NCI-H460 (cell line): ENCODE data around the gene XPNPEP2. TPM values are rescaled to one million over a fixed set of nuclear protein-coding genes. Genes with fewer than 3 reads are reported as not detected.

ENCODE experiments used
- DNase-seq: peaks from one replicate; pipeline ENCODE4 v3.0.0-alpha.2; 2016; ENCODE audit warnings: low read depth; ENCODE audit errors: extremely low read depth
- polyA plus RNA-seq: library from polyadenylated mRNA; depleted of rRNA; stranded (reverse); fragments of >200 nt; gene quantifications from 2 replicates; pipeline ENCODE4 v1.2.3, GENCODE V29; 2014; cell fraction: nucleus; rRNA removed
- total RNA-seq: library from RNA; depleted of rRNA; stranded (reverse); fragments of >200 nt; shearing (Covaris generic); gene quantifications from 2 replicates; pipeline ENCODE4 v1.2.3, GENCODE V29; 2014; rRNA removed

Gene XPNPEP2, protein sequence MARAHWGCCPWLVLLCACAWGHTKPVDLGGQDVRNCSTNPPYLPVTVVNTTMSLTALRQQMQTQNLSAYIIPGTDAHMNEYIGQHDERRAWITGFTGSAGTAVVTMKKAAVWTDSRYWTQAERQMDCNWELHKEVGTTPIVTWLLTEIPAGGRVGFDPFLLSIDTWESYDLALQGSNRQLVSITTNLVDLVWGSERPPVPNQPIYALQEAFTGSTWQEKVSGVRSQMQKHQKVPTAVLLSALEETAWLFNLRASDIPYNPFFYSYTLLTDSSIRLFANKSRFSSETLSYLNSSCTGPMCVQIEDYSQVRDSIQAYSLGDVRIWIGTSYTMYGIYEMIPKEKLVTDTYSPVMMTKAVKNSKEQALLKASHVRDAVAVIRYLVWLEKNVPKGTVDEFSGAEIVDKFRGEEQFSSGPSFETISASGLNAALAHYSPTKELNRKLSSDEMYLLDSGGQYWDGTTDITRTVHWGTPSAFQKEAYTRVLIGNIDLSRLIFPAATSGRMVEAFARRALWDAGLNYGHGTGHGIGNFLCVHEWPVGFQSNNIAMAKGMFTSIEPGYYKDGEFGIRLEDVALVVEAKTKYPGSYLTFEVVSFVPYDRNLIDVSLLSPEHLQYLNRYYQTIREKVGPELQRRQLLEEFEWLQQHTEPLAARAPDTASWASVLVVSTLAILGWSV
- not detected in 2 replicates for total RNA-seq
- not detected in 2 replicates for polyA plus RNA-seq

DNA sequence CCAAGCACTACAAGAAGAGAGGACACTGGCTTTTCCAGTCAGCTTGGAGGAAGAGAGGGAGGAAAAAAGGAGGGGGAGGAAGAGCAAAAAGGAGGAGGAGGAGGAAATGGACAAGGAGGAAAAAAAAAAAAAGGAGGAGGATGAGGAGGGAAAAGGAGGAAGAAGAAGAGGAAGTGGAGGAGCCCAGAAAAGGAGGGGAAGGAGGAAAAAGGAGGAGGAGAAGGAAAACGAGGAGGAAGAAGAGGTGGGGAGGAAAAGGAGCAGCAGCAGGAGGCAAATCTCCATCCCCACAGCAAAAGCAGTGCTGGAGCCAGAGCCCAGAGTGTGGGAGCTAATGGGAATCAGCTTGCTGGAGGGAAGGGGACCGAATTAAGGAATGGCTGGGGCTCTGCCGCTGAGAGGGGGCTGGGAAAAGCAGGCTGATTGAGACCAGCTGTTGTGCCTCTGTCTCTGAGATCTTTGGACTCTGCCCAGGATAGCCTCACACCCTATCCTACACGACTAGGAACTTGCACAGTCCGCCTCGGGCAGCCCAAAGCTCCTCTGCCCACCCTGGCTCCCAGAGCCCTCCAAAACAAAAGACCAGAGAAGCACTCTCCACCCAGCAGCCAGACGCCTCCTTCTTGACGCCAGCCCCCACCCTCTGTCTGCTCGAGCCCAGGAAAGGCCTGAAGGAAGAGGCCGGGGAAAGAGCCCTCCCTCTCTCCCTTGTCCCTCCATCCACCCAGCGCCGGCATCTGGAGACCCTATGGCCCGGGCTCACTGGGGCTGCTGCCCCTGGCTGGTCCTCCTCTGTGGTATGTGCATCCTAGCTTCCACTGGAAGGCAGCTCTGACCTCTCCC lies at the start of gene XPNPEP2:
TSS of gene XPNPEP2 (plus strand) at position 514 of the 843 bp plus-strand sequence. CDS start at position 749, 235 bp downstream.
- no peak for DNase-seq

DNA sequence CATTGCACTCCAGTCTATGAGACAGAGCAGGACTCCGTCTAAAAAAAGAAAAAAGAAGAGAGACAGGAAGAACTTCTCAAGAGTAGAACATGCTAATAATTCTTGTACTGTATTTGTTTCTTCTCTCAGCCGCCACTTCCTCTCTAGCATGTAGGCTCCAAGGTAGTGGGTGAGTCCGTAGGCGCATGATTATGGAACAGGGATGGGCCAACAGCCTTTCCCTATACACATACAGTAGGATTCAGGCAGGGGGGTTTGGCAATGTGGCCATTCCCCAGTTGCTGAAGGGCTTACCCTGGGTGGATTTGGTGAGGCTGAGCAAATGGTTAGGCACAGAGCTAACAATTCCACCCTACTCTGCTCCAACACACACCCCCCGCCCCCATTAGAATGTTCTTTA lies 49.0 kb upstream of the XPNPEP2 start:
- no peak for DNase-seq

DNA sequence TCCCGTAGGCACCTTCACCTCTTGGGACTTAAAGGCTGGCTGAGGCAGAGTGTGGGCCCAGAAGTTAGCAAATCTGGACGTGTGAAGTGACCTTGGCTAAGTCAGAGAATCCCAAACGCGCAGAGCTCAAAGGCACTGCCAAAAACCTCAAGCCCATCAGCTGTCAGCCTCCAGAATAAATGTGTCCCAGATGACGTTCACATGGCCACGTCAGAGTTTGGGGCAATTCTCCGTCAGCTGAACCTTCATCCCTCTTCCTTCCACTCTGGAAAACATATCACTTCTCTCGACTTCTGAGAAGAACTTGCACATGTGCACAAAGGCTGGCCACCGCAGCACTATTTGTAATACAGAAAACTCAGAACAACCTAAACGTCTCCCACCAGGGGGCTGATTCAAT lies 48.3 kb upstream of the XPNPEP2 start:
- DNase-seq, result no peak

DNA sequence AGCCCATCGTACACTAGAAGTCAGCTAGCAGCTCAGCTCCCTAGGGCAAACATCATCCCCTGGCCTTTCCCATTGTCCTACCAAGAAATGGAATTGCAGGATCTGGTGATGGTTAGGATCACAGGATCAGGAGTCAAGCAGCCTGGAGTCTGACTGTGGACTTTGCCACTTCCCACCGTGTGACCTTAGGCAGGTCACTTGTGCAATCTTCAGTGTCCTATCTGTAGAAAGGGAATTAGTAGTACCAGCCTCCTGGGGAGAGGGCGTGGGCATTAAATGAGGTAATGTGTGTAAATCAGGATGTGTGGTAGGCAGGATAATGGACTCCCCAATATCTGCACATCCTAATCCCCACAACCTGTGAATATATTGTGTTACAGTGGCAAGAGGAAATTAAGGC lies 45.4 kb upstream of the XPNPEP2 start:
- DNase-seq, result no peak

DNA sequence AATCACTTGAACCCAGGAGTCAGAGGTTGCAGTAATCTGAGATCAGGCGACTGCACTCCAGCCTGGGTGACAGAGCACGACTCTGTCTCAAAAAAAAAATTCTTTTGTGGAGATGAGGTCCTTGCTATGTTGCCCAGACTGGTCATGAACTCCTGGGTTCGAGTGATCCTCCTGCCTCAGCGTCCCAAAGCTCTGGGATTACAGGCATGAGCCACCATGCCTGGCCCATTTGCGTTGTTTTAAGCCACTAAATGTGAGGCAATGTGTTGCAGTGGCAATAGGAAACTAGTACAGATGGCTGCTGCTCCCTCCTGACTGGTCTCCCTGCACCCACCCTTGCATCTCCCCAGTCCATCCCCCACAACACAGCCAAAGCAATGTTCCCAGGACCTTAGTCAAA lies 44.0 kb upstream of the XPNPEP2 start:
- DNase-seq, result no peak

DNA sequence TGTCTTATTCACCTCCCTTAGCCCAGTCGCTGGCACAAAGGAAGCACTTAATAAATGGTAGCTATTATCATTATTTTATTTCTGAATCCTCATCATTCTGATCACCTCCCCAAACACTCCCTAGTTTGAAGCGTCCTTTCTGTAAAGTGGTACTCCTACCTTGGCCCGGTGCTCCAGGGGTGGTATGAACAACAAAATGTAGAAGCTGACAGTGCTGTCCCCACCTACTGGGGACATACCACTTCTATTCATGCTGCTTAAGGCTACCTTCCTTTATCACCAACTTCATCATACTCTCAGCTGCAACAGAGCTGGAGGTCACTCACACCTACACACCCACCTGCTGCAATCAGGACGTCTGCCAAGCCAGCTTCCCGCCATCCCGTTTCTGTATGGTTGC lies 43.2 kb upstream of the XPNPEP2 start:
- DNase-seq, result no peak

DNA sequence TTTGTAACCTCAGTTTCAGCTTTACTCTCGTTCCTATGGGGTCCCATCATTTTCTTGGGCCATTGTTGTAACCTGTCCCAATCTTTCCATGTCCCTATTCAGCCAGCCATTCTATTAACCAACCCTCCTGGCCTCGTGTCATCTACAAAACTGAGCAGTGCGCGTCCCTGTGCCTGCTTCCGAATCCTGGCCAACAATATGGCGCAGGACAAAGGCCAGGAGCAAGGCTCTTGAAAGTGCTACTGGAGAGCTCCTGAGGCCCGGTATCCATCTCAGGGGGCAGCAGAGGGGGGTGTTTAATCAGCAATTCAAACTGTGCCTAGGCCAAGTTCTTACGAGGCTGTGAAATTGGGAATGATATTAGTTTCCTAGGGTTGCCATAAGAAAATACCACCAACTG lies 42.8 kb upstream of the XPNPEP2 start:
- no peak for DNase-seq

DNA sequence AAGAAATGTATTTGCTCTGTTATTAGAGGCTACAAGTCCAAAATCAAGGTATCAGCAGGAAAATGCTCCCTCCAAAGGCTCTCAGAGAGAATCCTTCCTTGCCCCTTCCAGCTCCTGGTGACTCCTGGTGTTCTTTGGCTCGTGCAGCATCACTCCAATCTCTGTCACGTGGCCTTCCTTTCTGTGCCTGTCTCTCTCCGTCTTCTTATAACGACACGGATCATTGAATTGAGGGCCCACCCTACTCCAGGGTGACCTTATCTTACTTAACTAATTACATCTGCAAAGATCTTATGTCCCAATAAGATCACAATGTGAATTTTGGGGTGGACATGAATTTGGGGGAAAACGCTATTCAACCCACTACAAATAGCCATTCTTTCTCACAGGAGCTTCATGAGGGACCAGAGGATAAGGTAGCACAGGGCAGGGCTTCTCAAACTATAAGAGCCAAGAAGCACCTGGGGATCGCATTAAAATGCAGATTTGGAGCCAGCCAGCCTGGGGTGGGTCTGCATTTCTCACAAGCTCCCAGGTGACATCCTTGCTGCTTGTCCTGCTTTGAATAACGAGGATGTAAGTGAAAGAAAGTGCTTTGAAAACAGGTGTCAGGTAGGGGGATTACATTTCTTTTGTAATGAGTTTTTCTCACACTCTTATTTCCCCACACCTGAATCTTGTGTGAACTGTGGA lies 42.2 kb upstream of the XPNPEP2 start:
- no peak for DNase-seq

DNA sequence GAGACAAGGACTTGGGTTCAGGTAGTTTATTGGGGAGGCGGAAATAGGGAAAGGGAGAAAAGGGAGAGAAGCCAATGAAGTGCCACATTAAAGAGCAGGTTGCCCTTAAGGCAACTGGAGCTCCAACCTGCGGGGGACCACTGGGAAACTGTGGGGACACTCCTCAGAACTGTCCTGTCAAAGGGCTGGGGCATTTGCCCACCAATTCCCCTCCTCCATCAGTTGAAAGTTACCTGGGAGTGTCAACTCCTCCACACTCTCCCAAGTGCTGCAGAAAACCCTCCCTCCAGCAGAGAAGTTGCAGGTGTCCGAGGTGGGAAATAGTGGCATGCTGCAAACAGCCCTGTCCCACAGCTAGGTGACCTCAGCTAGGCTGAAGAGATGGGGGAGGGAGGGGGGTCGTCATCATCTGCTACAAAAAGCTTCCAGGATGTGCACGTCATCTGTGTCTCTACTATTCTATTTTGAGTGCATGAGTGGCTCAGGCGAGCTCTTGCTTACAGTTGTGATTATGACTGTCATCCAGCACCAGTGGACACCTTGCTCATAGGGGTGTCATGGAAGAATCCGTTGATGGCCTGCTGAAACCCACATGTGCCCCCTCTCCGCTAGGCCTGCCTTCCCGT lies 41.5 kb upstream of the XPNPEP2 start:
- DNase-seq, result no peak

DNA sequence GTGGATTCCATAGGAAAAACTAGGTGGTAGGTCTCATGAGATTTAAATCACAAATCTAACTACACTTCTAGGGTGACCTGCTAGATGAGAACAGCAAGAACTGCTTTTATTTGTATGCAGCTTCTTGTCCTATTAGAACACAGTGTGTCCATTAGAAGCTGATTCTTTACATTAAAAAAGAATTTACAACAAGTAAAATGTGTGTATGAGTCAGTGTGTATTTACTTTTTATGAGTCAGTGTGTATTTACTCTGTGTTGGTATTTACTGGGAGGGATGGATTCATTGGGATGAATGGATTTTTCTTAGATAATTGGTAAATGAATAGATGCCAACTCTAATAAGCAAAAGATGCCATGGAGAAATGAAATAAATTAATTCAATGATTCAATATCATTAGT lies 40.6 kb upstream of the XPNPEP2 start:
- no peak for DNase-seq

DNA sequence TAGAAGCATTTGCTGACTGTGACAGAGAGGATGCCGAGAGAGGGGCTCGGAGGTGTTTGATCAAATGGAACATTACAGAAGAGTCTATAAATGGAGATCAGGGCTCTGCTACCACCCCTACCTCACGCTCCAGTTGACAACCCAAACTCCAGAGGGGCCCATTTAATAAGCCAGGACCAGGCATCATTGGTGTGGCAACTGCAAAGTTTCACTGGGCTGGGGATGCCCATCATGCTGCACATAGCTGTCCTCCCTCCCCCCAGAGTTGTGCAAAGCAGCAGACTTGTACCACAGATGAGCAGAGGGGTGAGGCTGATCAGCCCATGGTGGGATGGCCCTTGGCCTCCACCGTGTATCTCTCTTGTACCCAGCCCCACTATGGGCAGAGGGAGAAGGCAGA lies 38.2 kb upstream of the XPNPEP2 start:
- no peak for DNase-seq

DNA sequence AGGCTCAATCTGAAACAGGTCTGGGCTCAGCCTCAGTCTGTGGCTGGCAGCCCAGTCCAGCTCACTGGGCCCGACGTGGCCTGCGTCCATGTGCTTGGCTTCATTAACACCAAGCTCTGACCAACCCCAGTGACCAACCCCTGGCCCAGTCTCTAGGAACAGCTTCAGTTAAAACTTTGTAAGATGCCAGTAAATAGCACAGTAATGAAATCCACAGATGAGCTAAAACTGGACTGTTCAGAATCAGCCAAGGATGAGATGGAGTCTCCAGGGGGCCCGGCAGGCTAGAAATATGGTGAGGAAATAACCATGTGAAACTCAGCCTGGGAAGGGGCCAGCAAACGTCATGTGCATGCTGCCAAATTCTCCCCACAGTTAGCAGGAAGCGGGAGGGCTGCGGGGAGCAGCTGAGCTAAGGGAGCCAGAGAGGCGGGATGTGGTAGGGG lies 37.1 kb upstream of the XPNPEP2 start:
- no peak for DNase-seq

DNA sequence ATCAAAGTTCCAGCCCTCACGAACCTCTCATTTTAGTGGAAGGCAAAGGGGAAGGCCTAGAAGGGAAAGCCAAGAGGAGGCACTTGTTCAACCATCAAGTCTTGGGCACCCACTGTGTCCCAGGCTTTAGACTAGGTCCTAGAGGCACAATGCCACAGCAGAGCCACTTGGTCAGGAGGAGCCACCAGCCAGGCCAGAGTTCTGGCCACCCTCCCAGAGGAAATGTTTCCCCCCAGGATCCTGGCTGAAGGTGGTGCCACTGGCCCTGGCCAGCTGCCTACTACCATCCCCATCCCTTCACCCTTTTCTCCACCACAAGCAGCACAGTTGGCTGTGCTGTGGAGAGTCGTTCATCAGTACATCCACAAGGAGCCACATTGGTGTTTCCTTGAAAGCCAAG lies 34.3 kb upstream of the XPNPEP2 start:
- no peak for DNase-seq

DNA sequence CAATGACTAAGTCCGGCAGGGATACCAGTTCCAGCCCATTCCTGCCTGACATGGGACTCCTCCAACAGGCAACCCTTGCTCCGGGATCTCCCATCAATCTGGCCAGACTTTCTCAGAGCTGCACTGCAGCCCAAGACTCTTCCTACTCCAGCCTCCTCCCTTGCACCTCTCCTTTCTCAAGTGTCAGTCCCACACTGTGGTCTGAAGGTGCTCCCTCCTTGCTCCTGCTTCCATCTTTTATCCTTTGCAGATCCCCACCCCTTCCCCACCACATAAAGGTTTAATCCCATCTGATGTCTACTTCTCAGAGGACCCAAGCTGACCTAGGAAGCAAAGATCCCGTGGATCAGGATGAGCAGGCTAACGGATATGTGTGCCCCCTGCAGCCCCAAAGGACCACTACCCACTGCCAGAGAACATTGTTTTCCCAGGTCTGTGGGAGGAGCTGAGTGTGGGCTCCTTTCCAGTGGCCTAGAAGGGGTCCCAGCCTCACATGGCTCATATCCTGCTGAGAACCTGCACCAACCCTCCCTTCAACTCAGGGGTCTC lies 33.3 kb upstream of the XPNPEP2 start:
- no peak for DNase-seq

DNA sequence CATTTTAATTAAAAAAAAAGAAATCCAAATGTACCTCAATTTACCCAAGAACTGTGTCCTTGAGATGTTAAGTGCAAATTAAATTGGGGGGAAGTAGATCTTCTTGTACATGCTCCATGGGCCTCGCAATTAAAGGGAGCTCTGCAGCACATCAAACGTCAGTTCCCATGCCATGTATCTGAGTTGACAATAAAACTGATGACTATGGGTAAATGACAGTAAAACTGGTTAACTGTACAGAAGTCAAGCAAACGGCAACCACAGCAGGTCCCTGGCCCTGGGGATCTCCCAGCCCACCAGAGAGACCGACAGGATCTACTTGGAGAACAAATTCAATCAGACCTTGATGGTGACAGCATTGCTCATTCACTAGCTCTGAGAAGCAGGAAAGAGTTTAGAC lies 32.8 kb upstream of the XPNPEP2 start:
- DNase-seq, result no peak

DNA sequence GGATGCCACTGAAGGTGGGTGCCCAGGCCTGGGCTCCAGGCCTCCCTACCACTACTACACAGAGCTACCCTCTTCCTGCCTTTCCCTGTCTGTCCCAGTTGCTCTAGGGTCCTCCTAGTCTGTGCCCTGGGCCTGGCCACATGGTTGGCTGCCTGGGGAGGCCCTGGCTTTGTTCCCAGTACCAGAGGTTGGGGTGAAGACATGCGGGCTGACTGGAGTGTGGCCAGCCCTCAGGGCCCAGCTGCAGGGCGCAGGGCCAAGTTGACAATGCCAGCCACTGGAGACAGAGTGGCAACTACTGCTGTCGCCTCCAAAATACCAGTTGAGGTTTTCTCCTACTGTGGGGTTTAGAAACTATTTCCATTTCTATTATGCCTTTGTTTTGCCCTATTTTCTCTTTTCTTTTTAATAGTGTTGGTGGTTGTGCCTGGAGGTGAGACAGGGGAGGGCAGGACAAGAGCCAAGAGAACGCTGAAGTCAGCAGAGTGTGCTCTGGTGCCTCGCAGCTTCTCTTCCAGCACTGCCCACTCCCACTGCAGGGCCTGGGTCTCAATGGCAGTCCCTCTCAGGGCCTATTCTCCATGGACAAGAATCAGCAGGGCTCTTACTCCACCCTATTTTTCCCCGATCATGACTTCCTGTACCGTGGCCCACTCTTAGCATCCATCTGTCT lies 32.2 kb upstream of the XPNPEP2 start:
- no peak for DNase-seq

DNA sequence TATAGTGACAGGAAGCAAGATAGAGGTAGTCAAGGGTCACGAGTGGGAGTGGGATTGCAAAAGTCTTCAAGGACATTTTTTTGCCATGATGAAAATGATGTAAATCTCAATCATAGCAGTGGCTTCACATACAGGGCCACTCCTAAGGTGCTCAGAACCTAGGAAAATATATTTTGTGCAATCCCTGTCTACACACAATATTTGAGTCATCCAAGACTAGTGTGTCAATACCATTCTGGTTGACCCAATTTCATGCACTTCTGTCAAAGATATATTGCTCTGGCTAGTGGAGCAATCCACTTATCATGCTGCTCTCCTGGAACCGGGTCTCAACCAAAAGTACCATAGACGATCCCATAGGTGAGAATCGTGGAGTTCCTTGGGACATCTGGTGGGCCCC lies 24.2 kb upstream of the XPNPEP2 start:
- no peak for DNase-seq

DNA sequence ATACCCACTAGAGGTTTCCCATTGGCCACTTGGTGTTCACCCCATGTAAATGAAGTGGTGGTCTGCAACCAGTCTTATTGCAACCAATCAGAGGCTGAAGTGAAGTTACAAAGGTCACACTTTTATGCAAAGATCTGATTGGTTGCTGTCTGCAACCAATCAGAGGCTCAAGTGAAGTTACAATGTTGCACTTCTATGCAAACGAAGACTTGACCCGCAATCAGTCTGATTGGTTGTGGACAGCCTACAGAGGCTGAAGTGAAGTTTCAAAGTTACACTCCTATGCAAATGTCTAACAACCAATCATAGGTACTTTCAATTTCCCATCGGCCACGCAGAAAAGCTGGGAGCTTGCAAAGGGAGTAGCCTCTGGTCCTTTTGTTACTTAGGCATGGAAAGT lies 22.3 kb upstream of the XPNPEP2 start:
- no peak for DNase-seq

DNA sequence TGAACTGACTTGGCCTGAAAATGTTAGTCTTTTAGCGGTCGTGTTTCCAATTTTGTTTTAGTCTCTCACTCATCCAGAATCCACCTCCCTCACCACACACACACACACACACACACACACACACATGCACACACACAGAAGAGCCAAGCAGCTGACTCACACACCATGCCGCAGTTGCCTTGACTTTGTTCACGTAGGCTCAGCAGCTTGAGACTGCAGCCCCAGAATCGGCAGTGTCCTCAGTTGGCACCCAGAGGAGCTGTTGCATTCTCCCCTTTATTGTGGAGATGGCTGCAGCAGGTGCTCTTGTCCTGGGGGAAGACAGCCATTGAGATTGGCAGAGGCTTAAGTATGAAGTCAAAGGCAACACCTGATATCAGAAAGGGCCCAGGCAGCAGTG lies 20.9 kb upstream of the XPNPEP2 start:
- no peak for DNase-seq
